GM12873 (cell line): ENCODE results near the gene GPR137C.

Experiments used
- CTCF ChIP-seq: IDR thresholded peaks from 2 replicates; pipeline ENCODE4 v1.5.1; 2012; ENCODE audit warnings: low read depth, mild to moderate bottlenecking, moderate library complexity, low read length, control low read depth; ENCODE audit not compliant: insufficient read depth; ENCODE audit errors: missing control alignments

The GPR137C gene

GRCh38 chr14:52551205-52551604, 1.4 kb upstream of the GPR137C start:
- TF ChIP-seq CTCF, result no peak

- TF ChIP-seq CTCF, result peak; percentile 26
Measured at GRCh38 chr14:52551696-52552062, 957 bp upstream of the GPR137C start.

GRCh38 chr14:52553002-52553670, 500 bp downstream of the GPR137C start:
- no peak for TF ChIP-seq CTCF

GRCh38 chr14:52553671-52554575, 1.3 kb downstream of the GPR137C start:
- TF ChIP-seq CTCF, result no peak

- no peak for TF ChIP-seq CTCF
Measured at GRCh38 chr14:52558688-52559087, 6.1 kb downstream of the GPR137C start.

- no peak for TF ChIP-seq CTCF
Measured at GRCh38 chr14:52563120-52563519, 10.5 kb downstream of the GPR137C start.

- no peak for TF ChIP-seq CTCF
Measured at GRCh38 chr14:52575858-52576257, 23.2 kb downstream of the GPR137C start.
